ENCODE data around the gene SLCO1B1. TPM values are rescaled to one million over a fixed set of nuclear protein-coding genes. Genes with fewer than 3 reads are reported as not detected.

Gene SLCO1B1
- total and polyA plus RNA-seq, 2 of the 8 experiments (the other 6 are each of a cell fraction or from before 2014, with no cell fraction given), result 0.13 TPM; not detected in 1

DNA sequence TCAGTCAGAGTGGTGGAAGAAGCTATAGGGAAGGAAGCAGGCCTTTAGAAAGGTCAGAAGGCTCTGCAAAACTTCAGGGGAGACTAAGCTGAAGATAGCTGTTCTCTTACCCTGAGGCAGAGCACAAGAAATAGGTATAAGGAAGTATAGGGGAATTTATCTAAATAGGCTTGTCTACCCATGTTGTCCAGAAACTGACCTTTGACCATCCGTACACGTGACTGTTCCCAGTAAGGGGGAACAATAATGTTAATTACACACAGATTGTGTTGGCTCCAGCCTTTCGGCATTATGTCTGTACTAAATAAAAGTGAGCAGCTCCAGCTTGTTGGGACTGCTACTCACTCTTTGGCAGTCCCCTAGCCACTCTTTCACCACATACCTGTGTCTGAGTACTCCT, 59.0 kb downstream of the SLCO1B1 start (continued):
- TF ChIP-seq, protein P1, sequence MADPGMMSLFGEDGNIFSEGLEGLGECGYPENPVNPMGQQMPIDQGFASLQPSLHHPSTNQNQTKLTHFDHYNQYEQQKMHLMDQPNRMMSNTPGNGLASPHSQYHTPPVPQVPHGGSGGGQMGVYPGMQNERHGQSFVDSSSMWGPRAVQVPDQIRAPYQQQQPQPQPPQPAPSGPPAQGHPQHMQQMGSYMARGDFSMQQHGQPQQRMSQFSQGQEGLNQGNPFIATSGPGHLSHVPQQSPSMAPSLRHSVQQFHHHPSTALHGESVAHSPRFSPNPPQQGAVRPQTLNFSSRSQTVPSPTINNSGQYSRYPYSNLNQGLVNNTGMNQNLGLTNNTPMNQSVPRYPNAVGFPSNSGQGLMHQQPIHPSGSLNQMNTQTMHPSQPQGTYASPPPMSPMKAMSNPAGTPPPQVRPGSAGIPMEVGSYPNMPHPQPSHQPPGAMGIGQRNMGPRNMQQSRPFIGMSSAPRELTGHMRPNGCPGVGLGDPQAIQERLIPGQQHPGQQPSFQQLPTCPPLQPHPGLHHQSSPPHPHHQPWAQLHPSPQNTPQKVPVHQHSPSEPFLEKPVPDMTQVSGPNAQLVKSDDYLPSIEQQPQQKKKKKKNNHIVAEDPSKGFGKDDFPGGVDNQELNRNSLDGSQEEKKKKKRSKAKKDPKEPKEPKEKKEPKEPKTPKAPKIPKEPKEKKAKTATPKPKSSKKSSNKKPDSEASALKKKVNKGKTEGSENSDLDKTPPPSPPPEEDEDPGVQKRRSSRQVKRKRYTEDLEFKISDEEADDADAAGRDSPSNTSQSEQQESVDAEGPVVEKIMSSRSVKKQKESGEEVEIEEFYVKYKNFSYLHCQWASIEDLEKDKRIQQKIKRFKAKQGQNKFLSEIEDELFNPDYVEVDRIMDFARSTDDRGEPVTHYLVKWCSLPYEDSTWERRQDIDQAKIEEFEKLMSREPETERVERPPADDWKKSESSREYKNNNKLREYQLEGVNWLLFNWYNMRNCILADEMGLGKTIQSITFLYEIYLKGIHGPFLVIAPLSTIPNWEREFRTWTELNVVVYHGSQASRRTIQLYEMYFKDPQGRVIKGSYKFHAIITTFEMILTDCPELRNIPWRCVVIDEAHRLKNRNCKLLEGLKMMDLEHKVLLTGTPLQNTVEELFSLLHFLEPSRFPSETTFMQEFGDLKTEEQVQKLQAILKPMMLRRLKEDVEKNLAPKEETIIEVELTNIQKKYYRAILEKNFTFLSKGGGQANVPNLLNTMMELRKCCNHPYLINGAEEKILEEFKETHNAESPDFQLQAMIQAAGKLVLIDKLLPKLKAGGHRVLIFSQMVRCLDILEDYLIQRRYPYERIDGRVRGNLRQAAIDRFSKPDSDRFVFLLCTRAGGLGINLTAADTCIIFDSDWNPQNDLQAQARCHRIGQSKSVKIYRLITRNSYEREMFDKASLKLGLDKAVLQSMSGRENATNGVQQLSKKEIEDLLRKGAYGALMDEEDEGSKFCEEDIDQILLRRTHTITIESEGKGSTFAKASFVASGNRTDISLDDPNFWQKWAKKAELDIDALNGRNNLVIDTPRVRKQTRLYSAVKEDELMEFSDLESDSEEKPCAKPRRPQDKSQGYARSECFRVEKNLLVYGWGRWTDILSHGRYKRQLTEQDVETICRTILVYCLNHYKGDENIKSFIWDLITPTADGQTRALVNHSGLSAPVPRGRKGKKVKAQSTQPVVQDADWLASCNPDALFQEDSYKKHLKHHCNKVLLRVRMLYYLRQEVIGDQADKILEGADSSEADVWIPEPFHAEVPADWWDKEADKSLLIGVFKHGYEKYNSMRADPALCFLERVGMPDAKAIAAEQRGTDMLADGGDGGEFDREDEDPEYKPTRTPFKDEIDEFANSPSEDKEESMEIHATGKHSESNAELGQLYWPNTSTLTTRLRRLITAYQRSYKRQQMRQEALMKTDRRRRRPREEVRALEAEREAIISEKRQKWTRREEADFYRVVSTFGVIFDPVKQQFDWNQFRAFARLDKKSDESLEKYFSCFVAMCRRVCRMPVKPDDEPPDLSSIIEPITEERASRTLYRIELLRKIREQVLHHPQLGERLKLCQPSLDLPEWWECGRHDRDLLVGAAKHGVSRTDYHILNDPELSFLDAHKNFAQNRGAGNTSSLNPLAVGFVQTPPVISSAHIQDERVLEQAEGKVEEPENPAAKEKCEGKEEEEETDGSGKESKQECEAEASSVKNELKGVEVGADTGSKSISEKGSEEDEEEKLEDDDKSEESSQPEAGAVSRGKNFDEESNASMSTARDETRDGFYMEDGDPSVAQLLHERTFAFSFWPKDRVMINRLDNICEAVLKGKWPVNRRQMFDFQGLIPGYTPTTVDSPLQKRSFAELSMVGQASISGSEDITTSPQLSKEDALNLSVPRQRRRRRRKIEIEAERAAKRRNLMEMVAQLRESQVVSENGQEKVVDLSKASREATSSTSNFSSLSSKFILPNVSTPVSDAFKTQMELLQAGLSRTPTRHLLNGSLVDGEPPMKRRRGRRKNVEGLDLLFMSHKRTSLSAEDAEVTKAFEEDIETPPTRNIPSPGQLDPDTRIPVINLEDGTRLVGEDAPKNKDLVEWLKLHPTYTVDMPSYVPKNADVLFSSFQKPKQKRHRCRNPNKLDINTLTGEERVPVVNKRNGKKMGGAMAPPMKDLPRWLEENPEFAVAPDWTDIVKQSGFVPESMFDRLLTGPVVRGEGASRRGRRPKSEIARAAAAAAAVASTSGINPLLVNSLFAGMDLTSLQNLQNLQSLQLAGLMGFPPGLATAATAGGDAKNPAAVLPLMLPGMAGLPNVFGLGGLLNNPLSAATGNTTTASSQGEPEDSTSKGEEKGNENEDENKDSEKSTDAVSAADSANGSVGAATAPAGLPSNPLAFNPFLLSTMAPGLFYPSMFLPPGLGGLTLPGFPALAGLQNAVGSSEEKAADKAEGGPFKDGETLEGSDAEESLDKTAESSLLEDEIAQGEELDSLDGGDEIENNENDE (IDR thresholded peaks at IDR 0.05; ENCODE audit: insufficient replicate concordance, low read length), result no peak
- no peak for TF ChIP-seq ASH2L (IDR thresholded peaks at IDR 0.05; ENCODE audit: low read length)
- TF ChIP-seq RBBP5 (IDR thresholded peaks at IDR 0.05; ENCODE audit: borderline replicate concordance, low read depth, low read length), result no peak

All from H1 (cell line).